Measurements from ENCODE around the gene SERP1.

The SERP1 gene

GRCh38 chr3:150546226-150547044, at the start of gene SERP1, which contains the start of gene EIF2A:
Gene SERP1 (minus strand): TSS chr3:150546496. CDS start chr3:150546135, 361 bp downstream.
Gene EIF2A (plus strand): TSS chr3:150546787. CDS start chr3:150546803, 16 bp downstream.
- peak; percentile 99 for DNase-seq (ENCODE audit: low read depth)

- no peak for DNase-seq (ENCODE audit: low read depth)
Measured at GRCh38 chr3:150594150-150594549, 47.9 kb upstream of the SERP1 start.

GRCh38 chr3:150589759-150590158, 43.5 kb upstream of the SERP1 start:
- no peak for DNase-seq (ENCODE audit: low read depth)

GRCh38 chr3:150588027-150588830, 41.9 kb upstream of the SERP1 start:
- no peak for DNase-seq (ENCODE audit: low read depth)

GRCh38 chr3:150583028-150583427, 36.7 kb upstream of the SERP1 start:
- no peak for DNase-seq (ENCODE audit: low read depth)

- DNase-seq (ENCODE audit: low read depth), result no peak
Measured at GRCh38 chr3:150582620-150583019, 36.3 kb upstream of the SERP1 start.

- DNase-seq (ENCODE audit: low read depth), result no peak
Measured at GRCh38 chr3:150581174-150581573, 34.9 kb upstream of the SERP1 start.

GRCh38 chr3:150577855-150578254, 31.6 kb upstream of the SERP1 start:
- DNase-seq (ENCODE audit: low read depth), result peak; percentile 10

- no peak for DNase-seq (ENCODE audit: low read depth)
Measured at GRCh38 chr3:150567328-150567727, 21.0 kb upstream of the SERP1 start.

- DNase-seq (ENCODE audit: low read depth), result no peak
Measured at GRCh38 chr3:150564243-150564642, 17.9 kb upstream of the SERP1 start.

GRCh38 chr3:150557725-150558124, 11.4 kb upstream of the SERP1 start:
- DNase-seq (ENCODE audit: low read depth), result no peak

- DNase-seq (ENCODE audit: low read depth), result no peak
Measured at GRCh38 chr3:150556792-150557191, 10.5 kb upstream of the SERP1 start.

GRCh38 chr3:150555859-150556436, 9.7 kb upstream of the SERP1 start:
- no peak for DNase-seq (ENCODE audit: low read depth)

- peak; percentile 15 for DNase-seq (ENCODE audit: low read depth)
Measured at GRCh38 chr3:150547045-150547741, 897 bp upstream of the SERP1 start.

GRCh38 chr3:150545419-150546225, 674 bp downstream of the SERP1 start:
- peak; percentile 22 for DNase-seq (ENCODE audit: low read depth)

- peak; percentile 21 for DNase-seq (ENCODE audit: low read depth)
Measured at GRCh38 chr3:150544726-150545125, 1.6 kb downstream of the SERP1 start.

GRCh38 chr3:150544041-150544440, 2.3 kb downstream of the SERP1 start:
- DNase-seq (ENCODE audit: low read depth), result peak; percentile 85

- DNase-seq (ENCODE audit: low read depth), result peak; percentile 10
Measured at GRCh38 chr3:150543531-150543930, 2.8 kb downstream of the SERP1 start.

GRCh38 chr3:150543128-150543527, 3.2 kb downstream of the SERP1 start:
- no peak for DNase-seq (ENCODE audit: low read depth)

GRCh38 chr3:150540991-150541390, 5.3 kb downstream of the SERP1 start:
- DNase-seq (ENCODE audit: low read depth), result no peak

GRCh38 chr3:150540297-150540696, 6.0 kb downstream of the SERP1 start:
- DNase-seq (ENCODE audit: low read depth), result no peak
